Activated CD4-positive, alpha-beta T cell treated with anti-CD3 and anti-CD28 coated beads for 1 hour (primary cell): ENCODE measurements around the gene EBLN2.

ENCODE experiments used
- DNase-seq: peaks from one replicate; pipeline ENCODE4 v3.0.0-alpha.2; 2020

EBLN2 gene

GRCh38 chr3:73061416-73061815 is at the start of gene EBLN2:
EBLN2 (plus strand) TSS chr3:73061659; CDS start chr3:73062082, 423 bp downstream.
- no peak for DNase-seq

GRCh38 chr3:73018298-73018697 is 43.2 kb upstream of the EBLN2 start:
- DNase-seq, result no peak

- no peak for DNase-seq
These were observed 42.5 kb upstream of the EBLN2 start for GRCh38 chr3:73018790-73019441.

- no peak for DNase-seq
These were observed 40.1 kb upstream of the EBLN2 start for GRCh38 chr3:73021301-73021835.

GRCh38 chr3:73024836-73025235 is 36.6 kb upstream of the EBLN2 start:
- DNase-seq, result no peak

GRCh38 chr3:73026111-73026759 is 35.2 kb upstream of the EBLN2 start:
- DNase-seq, result no peak

GRCh38 chr3:73026760-73027113 is 34.7 kb upstream of the EBLN2 start:
- no peak for DNase-seq

GRCh38 chr3:73028803-73029202 is 32.7 kb upstream of the EBLN2 start:
- no peak for DNase-seq

- DNase-seq, result no peak
These were observed 32.1 kb upstream of the EBLN2 start for GRCh38 chr3:73029321-73029796.

- DNase-seq, result no peak
These were observed 31.3 kb upstream of the EBLN2 start for GRCh38 chr3:73030073-73030597.

GRCh38 chr3:73031573-73032103 is 29.8 kb upstream of the EBLN2 start:
- DNase-seq, result no peak

GRCh38 chr3:73036694-73037591 is 24.5 kb upstream of the EBLN2 start:
- DNase-seq, result no peak

GRCh38 chr3:73041537-73041936 is 19.9 kb upstream of the EBLN2 start:
- DNase-seq, result no peak

- no peak for DNase-seq
These were observed 18.0 kb upstream of the EBLN2 start for GRCh38 chr3:73043414-73043813.

GRCh38 chr3:73045391-73045790 is 16.1 kb upstream of the EBLN2 start:
- no peak for DNase-seq

- no peak for DNase-seq
These were observed 15.3 kb upstream of the EBLN2 start for GRCh38 chr3:73046195-73046594.

- no peak for DNase-seq
These were observed 12.1 kb upstream of the EBLN2 start for GRCh38 chr3:73049319-73049718.

GRCh38 chr3:73052857-73053256 is 8.6 kb upstream of the EBLN2 start:
- DNase-seq, result no peak

GRCh38 chr3:73055583-73055982 is 5.9 kb upstream of the EBLN2 start:
- DNase-seq, result no peak

- DNase-seq, result no peak
These were observed 5.2 kb upstream of the EBLN2 start for GRCh38 chr3:73056014-73056844.

GRCh38 chr3:73056845-73057150 is 4.7 kb upstream of the EBLN2 start:
- no peak for DNase-seq

GRCh38 chr3:73060302-73060723 is 1.1 kb upstream of the EBLN2 start:
- no peak for DNase-seq
